Coronary artery (tissue), 2 donors: ENCODE results near the gene ANKRD6.
A peak's percentile ranks its signal among the peaks of the same experiment; 100 is the strongest.

ENCODE experiments used
- DNase-seq: peaks from one replicate; pipeline ENCODE4 v3.0.0-alpha.2; 2017; ENCODE audit warnings: low spot score
- H3K27ac ChIP-seq, 2 donors: fragments of 200-600 bp; sonication (generic); one replicate each; pipeline ENCODE4 v1.5.1; 2016 to 2019
- H3K4me3 ChIP-seq: fragments of 200-600 bp; sonication (generic); 2 replicates; pipeline ENCODE4 v1.5.1; 2016; ENCODE audit warnings: mild to moderate bottlenecking, moderate library complexity
- CTCF ChIP-seq: fragments of 200-600 bp; sonication (generic); IDR thresholded peaks from one replicate; pipeline ENCODE4 v1.5.1; 2019; ENCODE audit warnings: antibody characterized with exemption

ANKRD6 gene

GRCh38 chr6:89581689-89582088 is 148.7 kb downstream of the ANKRD6 start:
- Histone ChIP-seq H3K4me3 (no peak overlapping the region), H3K27ac (no peak overlapping the region)
- TF ChIP-seq CTCF: no peak
- DNase-seq: no peak

- no peak overlapping the region for H3K4me3 ChIP-seq
- DNase-seq: no peak
- no peak for TF ChIP-seq CTCF
- H3K27ac ChIP-seq: no peak overlapping the region
Observed at GRCh38 chr6:89582669-89583325, 149.8 kb downstream of the ANKRD6 start.

GRCh38 chr6:89583559-89583958 is 150.6 kb downstream of the ANKRD6 start:
- Histone ChIP-seq H3K4me3 (no peak overlapping the region), H3K27ac (no peak overlapping the region)
- no peak for DNase-seq
- no peak for TF ChIP-seq CTCF

- TF ChIP-seq CTCF: no peak
- H3K27ac ChIP-seq: peak overlapping the region in 1 of 2 donors; percentile 66
- no peak overlapping the region for H3K4me3 ChIP-seq
- DNase-seq: no peak
Observed at GRCh38 chr6:89584539-89584938, 151.6 kb downstream of the ANKRD6 start.

GRCh38 chr6:89585154-89585553 is 152.2 kb downstream of the ANKRD6 start:
- Histone ChIP-seq H3K27ac (peak overlapping the region in 1 of 2 donors; percentile 66), H3K4me3 (no peak overlapping the region)
- no peak for TF ChIP-seq CTCF
- DNase-seq: no peak

- Histone ChIP-seq H3K27ac (no peak overlapping the region), H3K4me3 (no peak overlapping the region)
- DNase-seq: no peak
- TF ChIP-seq CTCF: no peak
Observed at GRCh38 chr6:89589297-89590025, 156.5 kb downstream of the ANKRD6 start.

- Histone ChIP-seq H3K4me3 (no peak overlapping the region), H3K27ac (no peak overlapping the region)
- DNase-seq: no peak
- no peak for TF ChIP-seq CTCF
Observed at GRCh38 chr6:89590133-89590532, 157.2 kb downstream of the ANKRD6 start.
